Naive thymus-derived CD8-positive, alpha-beta T cell (primary cell): Measurements from ENCODE around the gene EYA3. TPM values are rescaled to one million over a fixed set of nuclear protein-coding genes. Genes with fewer than 3 reads are reported as not detected.
A peak's percentile ranks its signal among the peaks of the same experiment; 100 is the strongest.

ENCODE experiments used
- ATAC-seq, 2 donors: fragments of 150-1000 bp; cut with Tn5 transposase in 1 of 2; sonication (Bioruptor Pico), chemical (Tn5 transposase) in 1 of 2; 1 replicate in 1 of 2; 2 replicates in 1 of 2; pipeline ENCODE4 v1.10.0; 2021; ENCODE audit warnings: mild to moderate bottlenecking in 2 of 2, moderate library complexity in 2 of 2
- POLR2A ChIA-PET: fragments of 350-600 bp; sonication (Branson Sonifier 250); formaldehyde crosslinking; loops from one replicate; lab custom pipeline; 2021; ENCODE audit warnings: antibody characterized with exemption; lab: Charles Lee
- DNase-seq, 10 donors: peaks; one replicate each; pipeline versions ENCODE4 v3.0.0 to v3.0.0-alpha.2; 2020 to 2022
- H3K27ac Mint-ChIP-seq, 10 donors: one replicate each; pipeline ENCODE4 v1.8.0; 2020 to 2022; ENCODE audit warnings: mild to moderate bottlenecking in 10 of 10, mixed read lengths in 10 of 10, moderate library complexity in 4 of 10, inconsistent platforms in 1 of 10
- H3K27me3 Mint-ChIP-seq, 5 donors: one replicate each; pipeline ENCODE4 v1.8.0; 2021 to 2022; ENCODE audit warnings: mixed read lengths in 5 of 5
- H3K36me3 Mint-ChIP-seq, 3 donors: one replicate each; pipeline ENCODE4 v1.8.0; 2020 to 2022; ENCODE audit warnings: mixed read lengths in 3 of 3, mild to moderate bottlenecking in 2 of 3, inconsistent platforms in 1 of 3
- H3K4me1 Mint-ChIP-seq, 4 donors: one replicate each; pipeline ENCODE4 v1.8.0; 2021 to 2022; ENCODE audit warnings: mixed read lengths in 4 of 4
- H3K4me3 Mint-ChIP-seq, 10 donors: one replicate each; pipeline ENCODE4 v1.8.0; 2020 to 2022; ENCODE audit warnings: mild to moderate bottlenecking in 10 of 10, mixed read lengths in 10 of 10, moderate library complexity in 6 of 10, inconsistent platforms in 1 of 10
- H3K9me3 Mint-ChIP-seq, 9 donors: one replicate each; pipeline ENCODE4 v1.8.0; 2020 to 2022; ENCODE audit warnings: mixed read lengths in 9 of 9, mild to moderate bottlenecking in 3 of 9, inconsistent platforms in 1 of 9, moderate library complexity in 1 of 9
- polyA plus RNA-seq, 3 donors: library from polyadenylated mRNA; unstranded; fragments of 300-500 nt; fragmentation: Illumina TruSeq; gene quantifications; one replicate each; pipeline ENCODE4 v1.2.3, GENCODE V29; 2021
- total RNA-seq, 8 experiments: library from RNA in 2 of 8; stranded (reverse) in 2 of 8; gene quantifications; one replicate each; pipeline ENCODE4 v1.2.3 and lab custom pipeline; 2021 to 2026

The EYA3 gene
- total and polyA plus RNA-seq, 5 experiments from 2014 or later = 1.8 to 22.8 (median 6.2) TPM

GRCh38 chr1:27937524-27937836, 150.9 kb downstream of the EYA3 start:
- Mint-ChIP-seq H3K4me1 (peaks cover 17 to 38% (median 20%) of the 10 kb centered on the region in 4 donors), H3K27me3 (peaks cover 4 to 20% (median 12%) of the 10 kb centered on the region in 5 donors), H3K9me3 (no peaks in the 10 kb centered on the region), H3K27ac (no peak overlapping the region), H3K36me3 (no peaks in the 10 kb centered on the region), H3K4me3 (no peak overlapping the region)
- POLR2A ChIA-PET = no interaction called here
- ATAC-seq = no peak
- DNase-seq = no peak

DNA sequence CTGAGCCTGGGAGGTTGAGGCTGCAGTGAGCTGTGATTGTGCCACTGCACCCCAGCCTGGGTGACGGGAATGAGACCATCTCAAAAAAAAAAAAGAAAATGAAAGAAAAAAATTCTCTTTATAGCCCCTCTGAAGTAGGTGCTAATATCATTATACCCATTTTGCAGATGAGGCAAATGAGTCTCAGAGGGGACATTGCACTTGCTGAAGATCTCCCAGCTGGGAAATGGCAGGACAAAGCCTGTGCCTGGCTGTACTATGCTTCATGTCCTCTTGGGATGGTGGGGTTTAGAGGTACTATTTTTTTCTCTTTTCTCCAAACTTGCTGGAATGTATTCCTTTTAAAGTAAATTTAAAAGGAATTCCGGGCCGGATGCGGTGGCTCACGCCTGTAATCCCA, 152.0 kb downstream of the EYA3 start:
- Mint-ChIP-seq H3K36me3 (no peaks in the 10 kb centered on the region), H3K9me3 (no peaks in the 10 kb centered on the region), H3K27ac (peak overlapping the region in 1 of 10 donors; percentile 52), H3K4me3 (no peak overlapping the region), H3K27me3 (peaks cover 4 to 29% (median 12%) of the 10 kb centered on the region in 5 donors), H3K4me1 (peaks cover 17 to 37% (median 19%) of the 10 kb centered on the region in 4 donors)
- ATAC-seq = no peak
- POLR2A ChIA-PET = interaction anchor here (0.6 kb wide), 1 partner anchor 183 kb away, joined by 3 read pairs; no protein-coding TSS in a partner anchor
- no peak for DNase-seq

DNA sequence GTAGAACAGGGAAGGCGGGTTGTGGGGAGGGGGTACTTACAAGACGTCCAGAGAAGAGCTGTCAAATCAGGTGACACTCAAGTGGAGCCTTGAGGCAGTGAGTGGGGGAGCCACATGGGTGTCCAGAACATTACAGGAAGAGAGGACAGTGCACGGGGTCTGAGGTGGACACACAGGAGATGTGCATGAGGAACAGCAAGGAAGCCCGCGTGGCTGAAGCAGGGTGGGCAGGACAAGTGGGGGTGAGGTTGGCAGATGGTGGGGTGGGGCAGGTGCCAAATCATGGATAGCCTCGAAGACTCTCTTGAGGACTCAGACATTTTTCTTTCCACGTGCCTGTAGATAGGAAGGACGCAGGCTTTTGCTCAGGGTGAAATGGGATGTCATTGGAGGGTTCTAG, 152.7 kb downstream of the EYA3 start:
- no peak for DNase-seq
- Mint-ChIP-seq H3K27ac (peak overlapping the region in 4 of 10 donors; percentile 0 to 85 (median 36)), H3K27me3 (peaks cover 4 to 29% (median 12%) of the 10 kb centered on the region in 5 donors), H3K4me1 (peaks cover 14 to 33% (median 17%) of the 10 kb centered on the region in 4 donors), H3K9me3 (no peaks in the 10 kb centered on the region), H3K36me3 (no peaks in the 10 kb centered on the region), H3K4me3 (peak overlapping the region in 4 of 10 donors; percentile 23 to 78 (median 60))
- POLR2A ChIA-PET = no interaction called here
- ATAC-seq = no peak

DNA sequence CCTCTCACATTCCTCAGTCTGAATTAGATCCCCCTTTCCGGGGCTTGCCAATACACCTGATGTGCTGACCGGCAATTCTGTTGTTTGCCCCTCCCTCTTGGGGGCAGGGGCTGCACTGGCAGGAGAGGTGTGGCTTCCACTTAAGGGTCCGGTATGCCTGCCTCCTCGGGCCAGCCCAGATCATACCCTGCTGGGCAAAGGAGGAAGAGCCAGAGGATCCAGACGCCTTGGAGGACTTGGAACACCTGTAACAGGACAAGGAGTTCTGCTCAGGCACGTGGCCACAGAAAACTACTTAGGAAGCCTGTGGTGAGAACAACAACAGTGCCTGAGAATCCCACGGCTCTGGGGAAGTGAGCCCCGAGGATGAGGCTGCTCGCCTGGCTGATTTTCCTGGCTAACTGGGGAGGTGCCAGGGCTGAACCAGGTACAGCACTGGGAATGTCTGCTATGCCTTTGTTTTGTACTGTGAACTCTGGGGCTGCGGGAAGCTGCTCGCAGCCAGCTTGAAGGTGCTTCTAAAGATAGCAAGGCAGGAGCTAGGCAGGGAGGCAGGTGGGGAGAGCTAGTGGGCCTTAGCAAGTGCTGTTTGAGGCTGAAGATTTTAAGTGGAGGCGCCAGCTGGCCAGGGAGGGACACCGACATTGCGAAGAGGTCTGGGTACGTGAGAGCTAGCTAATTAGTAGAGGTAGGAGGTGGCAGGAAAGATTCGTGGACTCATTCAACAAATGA, 153.4 kb downstream of the EYA3 start, which contains the start of gene SMPDL3B:
SMPDL3B (plus strand) TSS at position 183 of the 732 bp plus-strand sequence; CDS start at position 367, 184 bp downstream.
- POLR2A ChIA-PET = interaction anchor here (0.6 kb wide), 1 partner anchor 70 kb away, joined by 4 read pairs; no protein-coding TSS in a partner anchor
- H3K27ac Mint-ChIP-seq = peak within 1 kb of the TSS in 7 of 10 donors; percentile 0 to 85 (median 35)
- ATAC-seq (peak; percentile 51 to 52), DNase-seq (no peak)
- H3K4me1 Mint-ChIP-seq = peaks cover 9 to 26% (median 11%) of the 10 kb centered on the region in 4 donors
- no peaks in the 10 kb centered on the region for H3K36me3 Mint-ChIP-seq
- H3K4me3 Mint-ChIP-seq = peak within 1 kb of the TSS in 9 of 10 donors; percentile 0 to 79 (median 63)
- no peaks in the 10 kb centered on the region for H3K9me3 Mint-ChIP-seq
- H3K27me3 Mint-ChIP-seq = peaks cover 4 to 29% (median 12%) of the 10 kb centered on the region in 5 donors

GRCh38 chr1:27931759-27932158, 156.7 kb downstream of the EYA3 start:
- H3K9me3 Mint-ChIP-seq = no peaks in the 10 kb centered on the region
- no peak overlapping the region for H3K4me3 Mint-ChIP-seq
- ATAC-seq (no peak), DNase-seq (no peak)
- peaks cover 9 to 21% (median 11%) of the 10 kb centered on the region in 4 donors for H3K4me1 Mint-ChIP-seq
- H3K27me3 Mint-ChIP-seq = peaks cover 4 to 29% (median 12%) of the 10 kb centered on the region in 5 donors
- POLR2A ChIA-PET = interaction anchor here (0.6 kb wide), 1 partner anchor 32 kb away, joined by 3 read pairs; no protein-coding TSS in a partner anchor
- no peak overlapping the region for H3K27ac Mint-ChIP-seq
- no peaks in the 10 kb centered on the region for H3K36me3 Mint-ChIP-seq

GRCh38 chr1:27931184-27931583, 157.2 kb downstream of the EYA3 start:
- Mint-ChIP-seq H3K4me1 (peaks cover 9 to 21% (median 11%) of the 10 kb centered on the region in 4 donors), H3K9me3 (no peaks in the 10 kb centered on the region), H3K27me3 (peaks cover 4 to 29% (median 12%) of the 10 kb centered on the region in 5 donors), H3K36me3 (no peaks in the 10 kb centered on the region), H3K27ac (no peak overlapping the region), H3K4me3 (no peak overlapping the region)
- DNase-seq = no peak
- POLR2A ChIA-PET = no interaction called here
- ATAC-seq = no peak

GRCh38 chr1:27928216-27928954, 160.0 kb downstream of the EYA3 start:
- Mint-ChIP-seq H3K9me3 (no peaks in the 10 kb centered on the region), H3K27ac (no peak overlapping the region), H3K4me3 (no peak overlapping the region), H3K4me1 (peaks cover 0 to 5% (median 1%) of the 10 kb centered on the region in 4 donors), H3K36me3 (no peaks in the 10 kb centered on the region), H3K27me3 (peaks cover 0 to 15% (median 0%) of the 10 kb centered on the region in 5 donors)
- no peak for ATAC-seq
- POLR2A ChIA-PET = no interaction called here
- DNase-seq = no peak

DNA sequence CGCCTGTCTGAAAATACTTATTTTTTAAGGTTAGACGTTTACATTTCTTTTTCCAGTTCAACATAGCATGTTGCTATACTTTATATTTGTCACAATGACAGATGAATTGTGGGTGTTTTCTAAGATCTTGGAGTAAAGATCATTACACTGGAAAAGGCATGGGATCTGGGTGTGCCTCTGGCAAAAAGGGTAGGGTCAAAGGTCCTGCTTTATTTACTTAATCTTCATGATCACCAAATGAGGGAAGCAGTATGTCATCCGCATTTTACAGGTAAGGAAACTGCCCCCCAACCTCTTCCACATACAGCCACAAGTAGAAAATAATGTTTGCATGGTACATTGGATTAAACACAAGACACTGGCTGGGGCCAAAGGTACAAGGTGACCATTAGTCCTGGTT, 166.1 kb downstream of the EYA3 start:
- Mint-ChIP-seq H3K4me3 (no peak overlapping the region), H3K27me3 (peaks cover 0 to 3% (median 0%) of the 10 kb centered on the region in 5 donors), H3K36me3 (no peaks in the 10 kb centered on the region), H3K27ac (no peak overlapping the region), H3K4me1 (no peaks in the 10 kb centered on the region), H3K9me3 (no peaks in the 10 kb centered on the region)
- ATAC-seq (no peak), DNase-seq (no peak)
- POLR2A ChIA-PET = no interaction called here

Other genes with a start within 250 kb of the EYA3 start
- gene THEMIS2, start 216.1 kb downstream of the EYA3 start, total RNA-seq = 10 to 100 TPM; 53.3 to 57.9 TPM
- 10 to 100 TPM; 14.1 to 48.5 (median 23.7) TPM for gene THEMIS2, start 216.1 kb downstream of the EYA3 start, polyA plus RNA-seq
- gene RPA2, start 174.0 kb downstream of the EYA3 start, total RNA-seq = 10 to 100 TPM; 66.6 to 78.6 TPM
- 100 to 1,000 TPM; 213 to 229 (median 215) TPM for gene RPA2, start 174.0 kb downstream of the EYA3 start, polyA plus RNA-seq
- gene SMPDL3B, start 153.6 kb downstream of the EYA3 start, total RNA-seq = not detected
- gene SMPDL3B, start 153.6 kb downstream of the EYA3 start, polyA plus RNA-seq = under 1 TPM in 1 of 3 donors, not detected in 2; 0.16 TPM
- 1 to 10 TPM; 8.3 to 8.8 TPM for gene XKR8, start 128.6 kb downstream of the EYA3 start, total RNA-seq
- gene XKR8, start 128.6 kb downstream of the EYA3 start, polyA plus RNA-seq = 10 to 100 TPM in 2 of 3 donors, 1 to 10 TPM in 1; 7.2 to 14.4 (median 13.2) TPM
- gene PTAFR, start 88.1 kb upstream of the EYA3 start, total RNA-seq = 1 to 10 TPM in 1 of 2 experiments, under 1 TPM in 1; 0.70 to 1.1 TPM
- under 1 TPM; 0.34 to 0.84 (median 0.68) TPM for gene PTAFR, start 88.1 kb upstream of the EYA3 start, polyA plus RNA-seq
- gene DNAJC8, start 144.4 kb upstream of the EYA3 start, total RNA-seq = 10 to 100 TPM; 68.1 to 79.4 TPM
- 100 to 1,000 TPM; 145 to 156 (median 151) TPM for gene DNAJC8, start 144.4 kb upstream of the EYA3 start, polyA plus RNA-seq
- 100 to 1,000 TPM; 113 to 120 TPM for gene ATP5IF1, start 147.5 kb upstream of the EYA3 start, total RNA-seq
- 100 to 1,000 TPM; 468 to 666 (median 606) TPM for gene ATP5IF1, start 147.5 kb upstream of the EYA3 start, polyA plus RNA-seq
- gene SESN2, start 170.9 kb upstream of the EYA3 start, total RNA-seq = 1 to 10 TPM; 6.4 to 6.6 TPM
- 1 to 10 TPM; 1.6 to 8.2 (median 4.7) TPM for gene SESN2, start 170.9 kb upstream of the EYA3 start, polyA plus RNA-seq
- 10 to 100 TPM; 13.4 to 13.8 TPM for gene MED18, start 240.4 kb upstream of the EYA3 start, total RNA-seq
- gene MED18, start 240.4 kb upstream of the EYA3 start, polyA plus RNA-seq = 1 to 10 TPM; 2.9 to 7.9 (median 3.7) TPM